Erythroblast (primary cell): ENCODE measurements around the gene DGKB.

ENCODE experiments used
- GATA1 ChIP-seq: IDR thresholded peaks from 2 replicates; pipeline ENCODE4 v1.6.1; 2011; ENCODE audit warnings: low read depth, mild to moderate bottlenecking, control low read depth, low read length, moderate library complexity
- POLR2A ChIP-seq: IDR thresholded peaks from 2 replicates; pipeline ENCODE4 v1.6.1; 2011; ENCODE audit warnings: mild to moderate bottlenecking, low read length

DNA sequence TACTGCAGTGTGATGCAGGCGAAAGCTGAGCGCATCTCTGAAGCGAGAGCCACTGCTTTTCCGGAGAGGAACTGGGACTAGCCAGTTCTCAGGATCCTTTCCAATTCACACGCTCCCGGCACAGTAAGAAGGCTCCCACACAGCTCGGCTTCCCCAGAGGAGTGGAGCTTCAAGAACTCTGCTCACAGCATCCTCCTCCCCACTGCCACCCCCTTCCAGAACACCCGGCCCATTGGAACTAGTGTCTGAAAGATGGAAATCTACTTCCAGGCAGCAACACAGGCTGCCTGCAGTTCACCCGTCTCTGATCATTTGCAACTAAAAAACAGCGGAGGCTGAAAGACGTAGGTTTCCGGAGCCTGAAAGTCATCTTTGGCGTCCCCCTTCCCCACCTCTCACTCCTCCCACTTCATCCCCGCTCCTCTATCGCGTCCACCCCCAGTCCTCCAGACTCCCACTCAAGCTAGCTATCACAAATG lies at the start of gene DGKB:
- TF ChIP-seq POLR2A, result no peak
- TF ChIP-seq GATA1, result no peak
